ENCODE data around the gene PAPPA2.
"Not testable (repeated sequence)": the region's sequence is repeated elsewhere in the genome, so short reads cannot be mapped to it uniquely, and the experiment has no call there.

The PAPPA2 gene

GRCh38 chr1:176694713-176695112 lies 231.7 kb downstream of the PAPPA2 start:
- no peak for DNase-seq

GRCh38 chr1:176696109-176696508 lies 233.1 kb downstream of the PAPPA2 start:
- no peak for DNase-seq

GRCh38 chr1:176696689-176697088 lies 233.7 kb downstream of the PAPPA2 start:
- no peak for DNase-seq

GRCh38 chr1:176699821-176700220 lies 236.8 kb downstream of the PAPPA2 start:
- DNase-seq = no peak

- no peak for DNase-seq
Measured at GRCh38 chr1:176701151-176701866, 238.3 kb downstream of the PAPPA2 start.

GRCh38 chr1:176702901-176703300 lies 239.9 kb downstream of the PAPPA2 start:
- DNase-seq = no peak

GRCh38 chr1:176705585-176705984 lies 242.6 kb downstream of the PAPPA2 start:
- no peak for DNase-seq

- DNase-seq = no peak
Measured at GRCh38 chr1:176717066-176717750, 254.2 kb downstream of the PAPPA2 start.

GRCh38 chr1:176719447-176719846 lies 256.5 kb downstream of the PAPPA2 start:
- no peak for DNase-seq

GRCh38 chr1:176720838-176721237 lies 257.9 kb downstream of the PAPPA2 start:
- DNase-seq = no peak

- DNase-seq = no peak
Measured at GRCh38 chr1:176733661-176734060, 270.7 kb downstream of the PAPPA2 start.

- no peak for DNase-seq
Measured at GRCh38 chr1:176735201-176735600, 272.2 kb downstream of the PAPPA2 start.

- no peak for DNase-seq
Measured at GRCh38 chr1:176736015-176736414, 273.0 kb downstream of the PAPPA2 start.

GRCh38 chr1:176741181-176741580 lies 278.2 kb downstream of the PAPPA2 start:
- no peak for DNase-seq

GRCh38 chr1:176742322-176742721 lies 279.3 kb downstream of the PAPPA2 start:
- no peak for DNase-seq

- no peak for DNase-seq
Measured at GRCh38 chr1:176744142-176744541, 281.2 kb downstream of the PAPPA2 start.

- DNase-seq = no peak
Measured at GRCh38 chr1:176745945-176746344, 283.0 kb downstream of the PAPPA2 start.

- DNase-seq = no peak
Measured at GRCh38 chr1:176752505-176752904, 289.5 kb downstream of the PAPPA2 start.

GRCh38 chr1:176754676-176755075 lies 291.7 kb downstream of the PAPPA2 start:
- no peak for DNase-seq

GRCh38 chr1:176756817-176757216 lies 293.8 kb downstream of the PAPPA2 start:
- not testable (repeated sequence) for DNase-seq

GRCh38 chr1:176765608-176766007 lies 302.6 kb downstream of the PAPPA2 start:
- no peak for DNase-seq

GRCh38 chr1:176766779-176767178 lies 303.8 kb downstream of the PAPPA2 start:
- no peak for DNase-seq

- no peak for DNase-seq
Measured at GRCh38 chr1:176767714-176768136, 304.8 kb downstream of the PAPPA2 start.

GRCh38 chr1:176768532-176768931 lies 305.6 kb downstream of the PAPPA2 start:
- DNase-seq = no peak
